CD4-positive, alpha-beta T cell treated with Interleukin-17A for 1 hour (primary cell): ENCODE measurements around the gene SERPINH1.

Experiments
- DNase-seq: peaks from one replicate; pipeline ENCODE4 v3.0.0-alpha.2; 2020

The SERPINH1 gene

DNA sequence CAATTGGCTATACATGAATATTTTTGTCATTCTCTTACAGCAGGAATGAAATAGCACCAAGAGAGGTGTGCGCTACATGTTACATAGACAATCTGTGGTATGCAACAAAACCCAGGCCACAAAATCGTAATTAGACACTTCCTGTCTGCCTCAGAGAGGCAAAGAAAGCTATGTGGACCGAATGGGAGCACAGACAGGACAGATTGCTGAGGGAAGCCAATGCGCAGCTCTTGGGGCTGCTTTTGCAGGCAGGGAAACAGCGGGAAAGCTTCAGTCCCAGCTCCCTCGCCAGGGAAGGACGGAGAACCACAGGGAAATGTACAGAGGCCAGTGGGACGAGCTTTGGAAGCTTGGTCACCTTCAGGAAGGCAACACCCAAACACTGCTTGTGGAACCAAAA is 40.9 kb downstream of the SERPINH1 start:
- DNase-seq = no peak

DNA sequence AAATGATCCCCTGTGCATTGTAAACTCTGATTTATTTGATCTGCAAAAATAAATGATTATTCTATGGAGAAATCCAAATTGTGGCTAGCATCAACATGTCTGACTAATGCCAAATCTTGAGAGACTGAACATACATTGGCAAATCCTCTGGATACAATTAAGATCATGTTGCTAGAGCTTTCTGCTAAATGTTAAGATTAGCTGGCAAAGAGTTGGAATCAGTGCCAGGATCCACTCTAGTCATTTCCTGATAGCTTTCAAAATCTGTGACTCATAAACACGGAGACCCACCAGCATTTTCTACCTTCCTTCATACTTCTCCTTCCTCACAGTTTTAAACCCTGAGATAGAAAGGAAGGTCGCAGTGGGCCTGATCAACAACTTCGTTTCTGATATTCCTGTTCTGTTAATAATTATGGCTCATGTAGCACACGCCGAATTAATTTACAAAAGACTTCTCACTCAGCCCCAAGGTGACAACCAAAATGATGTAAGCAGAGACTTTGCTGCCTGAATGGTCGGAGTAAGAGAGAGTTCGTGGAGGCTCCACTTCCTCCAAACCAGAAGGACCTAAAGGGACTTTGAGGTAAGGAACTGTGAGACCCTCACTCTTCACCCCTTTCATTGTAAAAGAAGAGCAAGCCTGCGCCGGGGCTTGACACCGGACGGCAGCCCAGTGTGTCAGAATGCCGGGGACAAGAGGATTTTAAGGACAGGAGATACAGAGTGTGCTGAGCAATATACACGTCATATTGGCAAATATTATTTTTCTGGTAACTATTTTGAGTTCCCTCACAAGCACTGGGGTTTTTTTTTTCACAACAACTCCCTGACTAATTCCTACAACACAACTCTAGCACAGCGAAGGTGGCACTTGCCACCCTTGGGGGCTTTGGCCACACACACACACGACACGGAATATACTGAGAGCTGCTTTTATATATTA is 42.0 kb downstream of the SERPINH1 start:
- DNase-seq = no peak

DNA sequence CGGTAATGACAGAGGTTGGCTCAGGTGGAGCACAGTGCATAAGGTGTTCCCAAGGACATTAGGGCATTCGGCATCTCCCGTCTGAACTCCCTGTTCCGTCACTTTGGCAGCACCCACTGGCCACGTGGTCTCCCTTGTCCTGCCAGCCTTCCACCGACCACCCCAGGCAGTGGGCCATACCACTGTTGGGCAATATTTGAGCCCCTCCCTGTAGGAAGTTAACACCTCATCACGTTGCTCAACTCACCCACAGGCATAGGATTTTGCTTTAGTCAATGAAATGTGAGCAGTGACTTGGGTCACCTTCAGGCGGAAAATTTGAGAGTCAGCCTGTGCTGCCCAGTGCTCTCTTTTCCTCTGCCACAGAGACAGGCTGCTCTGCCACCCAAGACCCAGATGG is 44.0 kb downstream of the SERPINH1 start:
- DNase-seq = no peak

DNA sequence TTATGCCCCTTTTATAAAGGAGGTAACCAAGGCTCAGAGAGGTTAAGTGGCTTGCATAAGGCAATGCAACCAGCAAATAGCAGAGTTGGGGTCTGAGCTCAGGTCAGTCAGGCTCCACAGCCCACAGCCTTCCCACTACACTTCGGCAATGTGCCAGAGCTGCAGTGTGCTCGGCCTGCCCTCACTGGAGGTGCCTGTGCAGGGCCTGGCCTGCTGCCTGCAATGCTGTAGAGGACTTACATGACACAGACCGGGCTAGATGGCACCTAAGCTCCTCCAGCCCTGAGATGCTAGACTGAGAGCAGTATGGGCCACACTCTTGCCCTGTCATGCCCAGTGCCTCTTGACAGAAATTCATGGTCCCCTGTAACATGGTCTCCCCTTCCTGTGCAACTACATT is 49.8 kb downstream of the SERPINH1 start:
- no peak for DNase-seq

DNA sequence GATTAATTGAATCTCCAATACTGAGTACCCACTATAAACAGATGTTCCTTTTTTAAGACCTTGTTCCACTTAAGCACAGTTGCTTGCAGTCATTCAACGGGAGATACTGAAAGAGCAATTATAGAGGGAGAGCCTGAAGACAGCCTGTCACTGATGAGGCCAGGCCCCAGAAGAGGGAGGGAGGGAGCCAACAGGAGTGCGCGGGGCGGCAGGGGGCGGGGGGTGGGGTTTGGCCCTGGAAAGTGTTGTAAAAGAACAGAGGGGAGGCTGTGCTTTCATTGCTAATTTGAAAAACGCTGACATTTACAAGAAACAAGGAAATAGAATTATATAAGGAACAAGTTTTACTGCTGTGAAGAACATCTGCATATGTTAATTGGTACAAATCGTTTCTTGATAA is 53.7 kb downstream of the SERPINH1 start:
- no peak for DNase-seq

DNA sequence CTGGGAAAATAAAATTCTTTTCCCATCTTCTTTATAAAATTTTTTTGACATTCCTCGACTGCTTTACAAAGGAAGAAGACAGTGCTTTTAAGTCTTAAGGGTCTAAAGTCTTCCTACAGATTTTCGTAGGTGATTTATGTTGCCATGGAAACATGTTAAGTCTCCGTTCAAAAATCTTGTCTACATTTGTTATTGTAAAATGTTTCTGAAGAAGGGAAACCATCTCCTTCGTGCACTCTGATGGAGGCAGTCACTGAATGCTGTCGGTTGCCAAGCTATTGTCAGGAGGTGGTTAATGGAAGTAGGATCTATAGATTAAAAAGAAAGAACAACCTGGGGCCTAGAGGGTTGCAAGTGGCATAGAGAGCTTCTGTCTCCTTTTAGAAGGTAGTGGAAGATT is 54.2 kb downstream of the SERPINH1 start:
- DNase-seq = no peak
